GM20431 (cell line): ENCODE results near the gene LGR6.
"Not testable (repeated sequence)": the region's sequence is repeated elsewhere in the genome, so short reads cannot be mapped to it uniquely, and the experiment has no call there.

Experiments used
- in situ Hi-C: fragments of 300-500 bp; cut with MseI, MboI; formaldehyde crosslinking; loops from one replicate; pipeline ENCODE4 v1.15.0; 2020; ENCODE audit warnings: low sequenced_read_pairs; ENCODE audit not compliant: unreplicated experiment

The LGR6 gene

GRCh38 chr1:202254454-202255252 lies 61.1 kb downstream of the LGR6 start:
- in situ Hi-C loops = no loop called here

GRCh38 chr1:202255343-202255742 lies 61.7 kb downstream of the LGR6 start:
- in situ Hi-C loops = no loop called here

GRCh38 chr1:202259705-202260104 lies 66.1 kb downstream of the LGR6 start:
- in situ Hi-C loops = no loop called here

GRCh38 chr1:202261209-202261958 lies 67.8 kb downstream of the LGR6 start:
- in situ Hi-C loops = not testable (repeated sequence)

- in situ Hi-C loops = no loop called here
Observed at GRCh38 chr1:202263628-202264027, 70.0 kb downstream of the LGR6 start.

GRCh38 chr1:202264300-202264699 lies 70.7 kb downstream of the LGR6 start:
- in situ Hi-C loops = no loop called here

- in situ Hi-C loops = no loop called here
Observed at GRCh38 chr1:202264726-202265125, 71.1 kb downstream of the LGR6 start.

GRCh38 chr1:202266061-202266765 lies 72.6 kb downstream of the LGR6 start:
- in situ Hi-C loops = no loop called here

- in situ Hi-C loops = no loop called here
Observed at GRCh38 chr1:202268032-202268431, 74.4 kb downstream of the LGR6 start.

GRCh38 chr1:202268817-202269216 lies 75.2 kb downstream of the LGR6 start:
- in situ Hi-C loops = no loop called here

- in situ Hi-C loops = no loop called here
Observed at GRCh38 chr1:202270871-202271326, 77.3 kb downstream of the LGR6 start.

- in situ Hi-C loops = no loop called here
Observed at GRCh38 chr1:202272103-202272845, 78.7 kb downstream of the LGR6 start.

GRCh38 chr1:202274611-202275010 lies 81.0 kb downstream of the LGR6 start:
- in situ Hi-C loops = no loop called here

- in situ Hi-C loops = no loop called here
Observed at GRCh38 chr1:202275061-202275770, 81.6 kb downstream of the LGR6 start.

- in situ Hi-C loops = no loop called here
Observed at GRCh38 chr1:202276081-202276715, 82.6 kb downstream of the LGR6 start.

GRCh38 chr1:202276920-202277319 lies 83.3 kb downstream of the LGR6 start:
- in situ Hi-C loops = no loop called here

GRCh38 chr1:202278751-202279150 lies 85.2 kb downstream of the LGR6 start:
- in situ Hi-C loops = no loop called here

- in situ Hi-C loops = no loop called here
Observed at GRCh38 chr1:202279806-202280205, 86.2 kb downstream of the LGR6 start.

- in situ Hi-C loops = no loop called here
Observed at GRCh38 chr1:202280595-202280994, 87.0 kb downstream of the LGR6 start.
